GM18873 (cell line): ENCODE results near the gene KCNQ4.

Experiments used
- ATAC-seq: cut with Tn5 transposase; IDR thresholded peaks from one replicate; pipeline ENCODE4 v1.9.1; 2021; ENCODE audit warnings: mild to moderate bottlenecking, moderate library complexity, moderate number of reproducible peaks; ENCODE audit not compliant: unreplicated experiment, low FRiP score

Gene KCNQ4

DNA sequence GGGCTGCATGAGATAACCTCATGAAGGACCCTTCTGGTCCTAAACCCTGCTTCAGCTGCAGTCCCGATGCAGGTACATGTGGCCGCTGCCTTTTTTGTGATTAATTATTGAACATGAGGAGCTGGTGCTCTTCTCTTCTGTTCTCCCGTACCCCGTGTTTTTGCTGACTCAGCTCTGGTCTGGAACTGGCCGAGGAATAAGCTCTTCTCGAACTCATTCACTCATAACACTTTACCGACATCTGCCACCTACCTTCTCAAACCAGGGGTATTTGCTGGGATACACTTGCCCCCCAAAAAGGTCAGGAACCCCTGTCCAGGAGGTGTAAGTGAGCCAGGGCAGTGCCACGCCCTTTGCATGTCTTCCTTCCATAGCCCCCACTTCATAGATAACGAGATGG lies 31.8 kb downstream of the KCNQ4 start:
- ATAC-seq, result no peak

DNA sequence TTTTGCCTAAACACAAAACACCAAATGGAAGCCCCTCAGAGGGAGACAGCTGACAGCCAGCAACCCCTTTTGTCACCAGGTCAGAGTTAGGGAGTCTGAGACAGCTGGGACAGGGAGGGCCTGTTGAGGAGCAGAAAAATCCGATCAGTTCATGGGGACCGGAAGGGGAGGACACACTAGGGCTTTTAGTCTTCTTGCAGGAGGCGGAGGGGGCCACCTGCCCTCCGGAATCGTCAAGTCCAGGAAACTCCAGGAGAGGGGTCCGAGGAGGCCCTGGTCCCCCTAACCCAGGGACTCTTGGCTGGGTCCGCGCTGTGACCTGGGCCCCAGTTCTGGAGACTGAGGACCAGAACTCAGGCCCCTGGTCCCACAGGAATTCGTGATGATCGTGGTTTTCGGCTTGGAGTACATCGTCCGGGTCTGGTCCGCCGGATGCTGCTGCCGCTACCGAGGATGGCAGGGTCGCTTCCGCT lies 34.2 kb downstream of the KCNQ4 start:
- ATAC-seq, result no peak

DNA sequence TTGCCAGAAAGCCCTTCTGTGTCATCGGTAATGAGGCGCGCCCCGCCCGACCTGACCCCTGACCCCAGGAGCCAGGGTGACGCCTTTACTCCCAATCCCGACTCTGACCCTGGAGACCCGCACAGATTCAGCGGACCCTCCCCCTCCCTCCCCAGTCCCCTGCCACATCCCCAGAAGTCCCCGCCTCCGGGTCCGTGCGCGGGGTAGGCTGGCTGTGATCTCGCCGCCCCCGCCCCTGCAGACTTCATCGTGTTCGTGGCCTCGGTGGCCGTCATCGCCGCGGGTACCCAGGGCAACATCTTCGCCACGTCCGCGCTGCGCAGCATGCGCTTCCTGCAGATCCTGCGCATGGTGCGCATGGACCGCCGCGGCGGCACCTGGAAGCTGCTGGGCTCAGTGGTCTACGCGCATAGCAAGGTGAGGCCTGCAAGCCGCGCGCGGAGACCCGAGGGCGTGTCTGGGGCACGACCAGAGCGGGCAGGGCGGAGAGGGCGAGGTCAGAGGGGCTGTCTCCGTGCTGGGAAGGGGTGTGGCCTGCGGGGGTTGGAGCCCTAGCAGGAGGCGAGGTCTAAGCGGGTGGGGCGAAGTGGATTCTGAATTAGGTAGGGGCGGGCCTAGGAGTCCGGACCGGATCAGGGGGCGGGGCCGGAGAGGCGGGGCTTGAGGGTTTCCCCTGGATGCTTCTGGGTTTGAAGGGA lies 34.8 kb downstream of the KCNQ4 start:
- peak; percentile 65 for ATAC-seq

DNA sequence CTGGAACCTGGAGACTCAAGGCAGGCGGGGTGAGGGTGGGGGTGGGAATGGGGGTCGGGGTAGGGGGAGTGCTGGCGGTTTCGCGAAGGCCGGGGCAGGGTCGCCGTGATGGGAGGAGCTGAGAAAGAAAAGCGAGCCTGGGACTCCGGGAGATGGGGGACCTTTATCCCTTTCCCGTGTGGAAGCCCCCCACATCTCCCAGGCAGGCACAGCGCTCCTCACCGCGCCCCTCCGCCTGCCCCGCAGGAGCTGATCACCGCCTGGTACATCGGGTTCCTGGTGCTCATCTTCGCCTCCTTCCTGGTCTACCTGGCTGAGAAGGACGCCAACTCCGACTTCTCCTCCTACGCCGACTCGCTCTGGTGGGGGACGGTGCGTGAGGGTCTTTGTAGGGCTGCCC lies 35.5 kb downstream of the KCNQ4 start:
- no peak for ATAC-seq

DNA sequence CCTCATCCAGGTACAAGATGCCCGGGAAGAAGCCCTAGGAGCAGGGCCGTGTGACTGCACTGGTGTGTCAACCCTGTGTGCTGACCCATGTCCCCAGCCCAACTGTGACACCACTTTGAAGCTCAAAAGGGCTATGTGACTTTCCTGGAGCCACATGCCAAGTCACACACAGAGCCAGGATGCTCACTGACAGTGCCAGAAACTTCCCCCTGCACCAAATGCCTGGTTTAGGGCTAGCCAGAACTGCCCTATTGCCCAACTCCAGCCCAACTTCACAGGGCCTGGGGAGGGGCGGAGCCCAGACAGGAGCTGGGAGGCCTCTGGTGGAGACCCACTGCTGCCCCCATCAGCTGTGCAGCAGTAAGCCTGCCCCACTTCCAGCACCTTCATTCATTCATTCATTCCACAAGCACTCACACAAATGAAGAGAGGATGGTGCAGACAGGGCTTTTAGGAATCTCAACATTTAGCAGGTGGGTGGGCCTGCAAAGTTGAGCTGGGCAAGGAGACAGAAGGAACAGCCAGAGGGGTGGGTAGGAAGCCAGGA lies 36.7 kb downstream of the KCNQ4 start:
- no peak for ATAC-seq

DNA sequence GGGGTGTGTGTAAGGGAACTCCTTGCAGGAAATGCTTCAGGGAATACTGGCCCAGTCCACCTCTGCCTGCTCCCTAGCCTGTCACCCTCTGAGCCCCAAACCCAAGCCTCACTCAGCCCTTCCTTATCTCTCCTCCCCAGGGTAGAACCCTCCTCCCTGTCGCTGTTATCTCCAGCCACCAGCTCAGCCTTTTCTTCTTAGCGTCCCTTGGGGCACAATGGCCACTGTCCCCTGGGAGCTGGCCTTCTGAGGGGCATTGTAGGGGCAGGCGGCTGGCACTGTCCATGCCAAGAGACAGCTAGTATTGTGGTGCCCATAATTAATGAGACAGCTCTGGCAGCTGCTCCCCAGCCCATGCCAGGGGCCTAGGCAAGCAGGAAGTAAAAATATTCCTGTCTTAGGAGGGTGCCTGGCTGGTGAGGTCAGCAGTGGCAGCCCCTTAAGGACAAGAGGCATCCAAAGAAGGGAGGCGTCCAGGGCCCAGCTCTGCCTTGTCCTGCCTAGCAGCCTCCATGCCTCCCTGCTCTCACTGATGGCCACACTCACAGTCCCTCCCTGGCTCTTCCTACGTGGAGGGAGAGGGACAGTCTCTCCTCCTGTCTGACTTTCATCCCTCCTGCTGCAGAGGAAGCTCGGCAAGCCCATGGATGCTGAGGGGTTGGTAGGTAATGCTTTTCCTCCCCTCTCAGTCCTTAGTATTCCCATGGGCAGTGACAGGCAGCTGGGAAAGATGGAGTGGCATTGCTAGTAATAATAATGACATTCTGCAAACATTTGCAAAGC lies 37.5 kb downstream of the KCNQ4 start:
- ATAC-seq, result no peak

DNA sequence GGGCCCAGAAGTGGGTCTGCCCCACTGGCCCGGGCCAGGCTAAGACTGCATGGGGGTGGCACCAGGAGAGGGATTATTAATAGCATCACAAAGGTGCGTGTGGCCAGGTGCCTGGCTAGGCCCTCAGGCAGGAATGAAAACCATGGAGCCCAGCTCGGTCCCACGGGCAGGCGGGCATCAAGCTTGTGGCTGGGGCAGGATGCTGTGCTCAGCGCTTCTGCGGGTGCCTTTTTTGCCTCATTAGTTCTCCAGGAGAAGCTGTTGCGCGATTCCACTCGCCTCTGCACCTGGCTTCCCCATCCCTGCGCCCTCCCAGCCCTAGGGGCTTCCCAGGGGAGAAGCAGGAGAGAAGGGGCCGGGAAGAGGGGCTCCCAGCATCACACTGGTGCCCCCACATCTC lies 39.3 kb downstream of the KCNQ4 start:
- ATAC-seq, result no peak

DNA sequence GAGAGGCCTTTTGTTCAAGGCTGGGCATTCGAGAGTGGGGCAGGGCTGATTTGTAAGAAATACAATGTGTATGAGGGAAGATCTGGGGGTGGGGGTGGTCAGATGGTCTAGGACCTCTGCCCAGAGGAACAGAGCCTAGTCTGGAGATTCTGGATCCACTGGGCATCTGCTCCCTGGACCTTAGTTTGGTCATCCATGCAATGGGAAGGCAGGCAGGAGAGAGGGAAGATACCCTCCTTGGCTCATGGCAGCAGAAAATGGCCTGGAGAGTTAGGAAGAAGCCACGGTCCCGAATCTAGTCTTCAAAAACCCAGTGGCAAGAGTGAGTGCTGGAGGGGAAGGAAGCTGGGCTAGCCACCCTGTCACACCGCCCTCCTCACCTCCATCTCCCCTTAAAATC lies 39.8 kb downstream of the KCNQ4 start:
- ATAC-seq, result no peak

DNA sequence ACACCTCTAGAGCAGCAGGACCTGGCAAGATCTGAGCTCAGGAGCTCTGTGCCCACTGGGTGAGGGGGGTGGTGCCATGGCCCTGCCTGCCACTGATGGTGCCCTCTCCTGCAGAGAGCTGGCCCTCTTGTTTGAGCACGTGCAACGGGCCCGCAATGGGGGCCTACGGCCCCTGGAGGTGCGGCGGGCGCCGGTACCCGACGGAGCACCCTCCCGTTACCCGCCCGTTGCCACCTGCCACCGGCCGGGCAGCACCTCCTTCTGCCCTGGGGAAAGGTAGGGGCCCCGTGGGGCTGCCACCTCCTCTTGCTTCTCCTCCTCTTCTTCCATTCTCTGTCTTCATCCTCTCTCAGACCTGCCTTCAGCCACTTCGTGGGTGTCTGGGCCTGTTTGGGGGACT lies 40.4 kb downstream of the KCNQ4 start:
- no peak for ATAC-seq

DNA sequence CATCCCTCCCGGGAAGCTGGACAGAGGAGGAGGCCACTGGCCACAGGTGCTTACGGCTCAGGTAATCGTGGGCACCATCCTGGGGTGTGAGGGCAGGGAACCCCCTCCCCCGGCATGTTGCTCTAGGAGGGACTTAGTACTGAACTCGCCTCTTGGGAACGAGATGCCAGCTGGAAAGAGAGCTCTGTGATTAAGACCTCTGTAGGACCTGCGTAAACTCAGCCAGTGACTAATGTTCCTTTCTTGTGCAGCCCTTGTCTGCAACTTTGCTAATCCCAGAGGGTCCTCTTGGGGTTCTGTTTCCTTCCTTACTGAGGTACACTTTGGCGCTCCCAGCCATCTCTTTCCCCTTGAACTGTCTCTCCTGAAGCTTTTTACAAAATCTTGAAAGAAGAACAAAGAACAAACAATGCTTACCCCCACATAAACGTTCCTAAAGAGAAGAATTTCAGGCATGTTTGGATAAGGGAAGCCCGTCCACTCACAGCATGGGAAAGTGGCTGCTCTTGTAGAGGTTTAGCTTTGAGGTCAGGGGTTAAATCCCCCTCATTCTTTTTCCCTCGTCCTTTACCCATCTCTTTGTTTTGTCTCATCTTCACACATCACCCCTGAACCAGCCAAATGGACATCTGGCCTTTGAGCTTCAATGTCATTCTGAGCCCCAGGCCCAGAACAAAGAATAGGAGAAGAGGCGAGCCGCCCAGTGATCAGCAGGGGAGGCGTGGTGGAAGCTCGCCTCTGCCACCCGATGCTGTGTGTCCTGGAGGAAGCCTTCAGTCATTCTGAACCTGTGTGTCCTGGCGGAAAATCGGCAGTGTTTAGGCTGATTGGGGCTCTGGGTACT lies 41.2 kb downstream of the KCNQ4 start:
- no peak for ATAC-seq

DNA sequence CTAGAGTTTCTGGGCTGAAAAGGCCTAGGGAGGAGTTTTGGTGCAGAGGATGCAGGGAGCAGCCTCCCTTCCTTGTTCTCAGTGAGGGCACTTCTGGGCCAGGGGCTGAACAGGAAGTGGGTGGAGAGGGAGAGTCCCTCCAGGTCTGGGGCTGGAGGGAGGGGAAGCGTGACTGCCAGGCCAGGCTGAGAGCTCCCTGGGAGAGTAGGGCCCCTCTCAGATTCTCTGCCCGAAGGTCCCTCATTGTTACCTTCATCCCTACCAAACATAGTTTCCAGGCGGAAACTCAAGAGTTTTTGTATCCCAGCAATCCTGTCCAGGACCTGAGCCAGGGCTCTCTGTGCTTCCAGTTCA lies 41.8 kb downstream of the KCNQ4 start:
- ATAC-seq, result no peak

DNA sequence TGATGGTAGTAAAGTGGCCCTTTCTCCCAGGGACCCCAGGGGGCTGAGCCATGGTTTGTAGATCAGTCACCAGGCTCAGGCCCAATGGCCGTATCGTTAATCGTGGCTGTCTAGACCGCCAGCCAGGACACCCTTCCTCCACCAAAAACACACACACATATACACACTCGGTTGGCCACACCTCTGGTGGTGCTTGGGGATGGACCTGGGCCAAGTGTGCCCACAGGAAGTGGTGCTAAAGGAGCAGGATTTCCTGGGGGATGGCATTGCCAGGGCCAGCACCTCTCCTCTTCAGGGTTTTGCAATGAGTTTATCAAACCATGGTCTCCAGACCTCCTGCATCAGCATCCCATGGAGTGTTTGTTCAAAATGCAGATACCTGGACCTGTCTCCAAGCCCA lies 42.4 kb downstream of the KCNQ4 start:
- ATAC-seq, result no peak

DNA sequence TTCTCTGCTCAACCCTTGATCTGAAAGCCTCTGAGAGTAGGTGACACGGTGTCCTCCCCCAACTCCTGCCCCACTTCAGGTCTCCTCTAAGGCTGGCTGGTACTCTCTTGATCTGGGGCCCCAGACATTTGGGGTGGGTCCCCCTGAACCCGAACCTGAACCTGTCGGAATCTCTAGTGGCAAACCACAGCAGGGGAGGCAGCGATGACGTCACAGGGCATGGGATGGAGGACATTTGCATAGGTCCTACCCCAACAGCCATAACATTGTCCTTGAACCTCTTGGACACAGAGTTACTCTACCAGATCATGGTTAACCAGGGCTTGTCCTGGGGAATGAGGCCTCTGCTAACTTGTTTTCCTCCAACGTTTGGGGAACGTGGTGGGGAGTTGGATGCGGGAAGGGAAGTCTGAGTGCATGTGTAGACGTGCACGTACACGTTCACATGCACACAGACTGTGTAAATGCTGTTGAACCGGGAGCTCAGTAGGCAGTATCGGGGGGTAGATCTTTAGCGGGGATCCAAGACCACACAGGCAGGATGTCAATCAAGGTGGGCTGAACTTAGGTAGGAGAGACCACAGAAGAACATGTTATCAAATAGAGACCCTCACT lies 46.2 kb downstream of the KCNQ4 start:
- ATAC-seq, result no peak

DNA sequence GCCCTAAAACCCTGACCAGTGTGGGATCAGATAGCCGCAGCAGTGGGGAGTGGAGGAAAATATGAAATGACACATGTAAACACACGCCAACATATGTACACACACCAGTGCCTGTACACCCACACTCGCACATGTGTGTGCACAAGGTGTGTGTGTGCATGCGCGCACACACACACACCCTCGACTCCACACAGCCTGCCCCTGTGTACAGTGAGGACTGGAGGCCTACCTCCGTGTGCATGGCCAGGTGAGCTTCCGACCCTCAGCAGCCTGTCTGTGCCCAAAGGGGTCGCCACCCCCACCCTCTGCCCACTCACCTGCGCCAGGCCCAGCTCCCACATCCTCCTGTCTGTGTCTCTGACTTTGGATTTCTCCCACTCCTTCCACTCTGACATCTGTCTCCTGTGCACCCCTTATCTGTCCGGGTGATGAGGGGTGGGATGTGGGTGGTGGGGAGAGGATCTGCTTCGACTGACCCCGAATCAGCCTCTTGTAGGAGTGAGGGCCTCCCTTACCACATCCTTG lies 46.9 kb downstream of the KCNQ4 start:
- no peak for ATAC-seq

DNA sequence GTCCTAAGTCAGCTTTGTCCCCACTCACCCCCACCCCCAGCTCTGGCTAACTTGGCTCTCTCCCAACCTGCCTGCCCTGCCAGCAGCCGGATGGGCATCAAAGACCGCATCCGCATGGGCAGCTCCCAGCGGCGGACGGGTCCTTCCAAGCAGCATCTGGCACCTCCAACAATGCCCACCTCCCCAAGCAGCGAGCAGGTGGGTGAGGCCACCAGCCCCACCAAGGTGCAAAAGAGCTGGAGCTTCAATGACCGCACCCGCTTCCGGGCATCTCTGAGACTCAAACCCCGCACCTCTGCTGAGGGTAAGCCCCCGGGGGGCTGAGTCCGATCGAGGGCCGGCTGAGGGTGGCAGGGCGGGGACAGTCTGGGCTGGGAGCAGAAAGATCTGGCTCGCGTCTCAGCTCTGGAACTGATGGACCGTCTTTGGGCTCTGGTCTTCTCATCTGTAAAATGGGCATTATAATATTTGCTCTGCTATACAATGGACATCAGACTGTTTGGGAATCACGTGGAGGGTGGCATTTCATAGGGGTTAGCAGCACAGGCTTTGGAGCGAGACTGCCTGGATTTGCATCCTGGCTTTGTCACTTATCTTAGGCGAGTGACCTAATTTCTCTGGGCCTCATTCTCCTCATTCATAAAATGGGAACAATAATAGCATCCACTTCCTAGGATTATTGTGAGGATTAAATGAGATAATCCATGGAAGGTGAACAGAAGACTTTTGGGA lies 47.6 kb downstream of the KCNQ4 start:
- no peak for ATAC-seq

DNA sequence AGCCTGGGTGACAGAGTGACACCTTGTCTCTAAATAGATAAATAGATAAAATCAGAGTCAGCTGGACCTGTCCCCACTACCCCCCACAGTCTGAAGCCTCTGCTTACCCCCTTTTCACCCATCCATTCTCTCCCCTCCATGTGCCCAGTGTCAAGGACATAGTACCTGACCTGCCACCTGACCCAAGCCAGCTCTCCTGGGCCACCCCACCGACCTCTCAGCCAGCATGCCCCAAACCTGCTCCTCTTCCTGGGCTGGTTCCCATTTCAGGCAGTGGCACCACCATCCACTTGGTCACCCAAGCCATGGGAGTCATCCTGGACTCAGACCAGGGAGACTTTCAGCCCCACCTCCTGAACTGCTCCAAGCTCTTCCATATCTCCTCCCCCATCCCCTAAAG lies 50.4 kb downstream of the KCNQ4 start:
- no peak for ATAC-seq

DNA sequence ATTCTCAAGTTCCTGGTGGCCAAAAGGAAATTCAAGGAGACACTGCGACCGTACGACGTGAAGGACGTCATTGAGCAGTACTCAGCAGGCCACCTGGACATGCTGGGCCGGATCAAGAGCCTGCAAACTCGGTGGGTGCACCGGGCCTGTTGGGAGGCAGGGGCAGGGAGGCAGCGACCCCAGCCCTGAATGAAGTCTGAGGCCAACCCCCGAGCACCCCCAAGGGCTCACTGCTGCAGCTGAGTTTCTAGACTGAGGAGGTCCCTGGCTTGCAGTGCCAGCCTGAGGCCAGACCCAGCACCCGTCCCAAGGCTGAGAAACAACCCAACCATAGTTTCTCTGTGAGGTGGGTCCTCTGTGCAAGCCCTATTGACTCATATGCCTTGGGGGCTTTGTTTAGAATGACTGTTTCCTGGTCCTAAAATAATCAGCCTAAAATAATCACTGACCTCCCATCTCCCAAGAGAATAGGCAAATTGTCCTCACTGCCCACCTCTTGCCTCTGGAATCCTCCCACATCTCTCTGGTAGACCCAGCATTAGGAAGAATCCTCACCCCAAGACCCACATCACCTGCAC lies 51.5 kb downstream of the KCNQ4 start:
- ATAC-seq, result no peak

DNA sequence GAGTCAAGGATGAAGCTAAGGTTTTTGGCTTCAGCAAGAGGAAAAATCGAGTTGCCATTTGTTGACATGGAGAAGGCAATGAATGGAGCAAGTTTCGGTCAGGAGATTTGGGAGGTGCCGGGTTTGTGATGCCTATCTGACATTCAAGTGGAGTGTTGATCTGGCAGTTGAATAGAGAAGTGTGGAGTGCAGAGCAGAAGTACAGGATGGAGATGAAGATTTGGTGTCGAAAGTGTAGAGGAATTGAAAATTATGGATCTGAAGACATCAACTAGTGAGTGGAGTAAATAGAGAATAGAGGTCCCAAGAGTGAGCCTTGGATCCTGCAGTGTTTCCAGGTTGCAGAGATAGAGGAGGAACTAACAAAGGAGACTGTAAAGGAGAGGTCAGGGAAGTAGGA lies 52.7 kb downstream of the KCNQ4 start:
- ATAC-seq, result no peak

DNA sequence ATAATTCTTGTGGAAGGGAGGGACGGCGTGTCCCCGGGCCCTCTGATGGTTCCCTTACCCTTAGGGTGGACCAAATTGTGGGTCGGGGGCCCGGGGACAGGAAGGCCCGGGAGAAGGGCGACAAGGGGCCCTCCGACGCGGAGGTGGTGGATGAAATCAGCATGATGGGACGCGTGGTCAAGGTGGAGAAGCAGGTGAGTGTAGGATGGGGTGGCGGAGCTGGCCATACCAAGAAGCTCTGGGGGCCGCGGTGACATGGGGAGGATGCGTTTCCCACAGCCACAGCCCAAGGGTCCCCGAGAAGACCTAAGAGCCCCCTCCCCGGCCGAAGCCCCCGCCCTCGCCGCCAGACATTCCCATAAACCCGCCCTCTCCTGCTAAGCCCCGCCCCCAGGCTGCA lies 54.0 kb downstream of the KCNQ4 start:
- no peak for ATAC-seq
